NCI-H2029 (cell line): ENCODE data around the gene INKA1.

Source experiments
- DNase-seq: peaks from one replicate; lab custom pipeline; 2025; lab: John Stamatoyannopoulos, UW

INKA1 gene

DNA sequence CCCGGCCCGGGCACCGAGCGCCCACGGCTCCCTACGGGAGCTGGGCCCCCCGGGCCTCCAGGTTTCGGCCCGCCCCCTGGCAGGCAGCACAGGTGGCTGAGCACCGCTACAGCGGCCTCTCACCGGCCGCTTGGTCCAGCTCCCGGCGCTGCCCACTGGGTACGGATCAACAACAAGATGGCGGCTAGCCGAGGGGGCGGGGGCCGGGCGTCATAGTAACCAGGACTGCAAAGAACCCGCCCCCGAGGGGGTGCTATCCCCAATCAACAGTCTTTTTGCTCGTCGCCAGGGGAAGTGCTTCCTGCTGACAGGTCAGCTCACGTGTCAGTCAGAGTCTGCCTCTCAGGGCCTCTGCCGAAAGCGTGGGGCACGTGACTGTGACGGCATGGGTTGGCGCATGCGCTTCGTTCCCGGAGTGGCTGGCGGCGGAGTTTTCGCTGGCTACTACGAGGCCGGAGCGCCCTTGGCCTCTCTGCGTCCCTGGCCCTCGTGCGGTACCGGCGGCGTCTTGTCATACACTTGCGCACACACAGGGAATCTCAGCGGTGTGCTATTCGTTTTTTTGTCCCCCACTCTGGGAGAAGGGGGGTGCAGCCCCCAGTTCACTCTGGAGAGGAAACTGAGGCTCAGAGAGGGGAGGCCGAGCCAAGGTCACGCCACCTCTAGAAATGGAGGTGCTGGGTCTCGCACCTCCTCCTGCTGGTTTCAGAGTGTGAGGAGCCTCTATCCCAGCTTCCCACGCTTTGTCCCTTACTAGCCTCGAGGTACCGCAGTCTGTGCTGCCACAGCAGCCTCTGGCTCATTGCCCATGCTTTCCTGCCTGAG lies 16.5 kb upstream of the INKA1 start, which contains the start of gene IP6K1:
IP6K1 (minus strand) TSS at position 186 of the 825 bp plus-strand sequence. CDS start 38,502 bp downstream, outside the sequence.
- DNase-seq, result peak; percentile 98

DNA sequence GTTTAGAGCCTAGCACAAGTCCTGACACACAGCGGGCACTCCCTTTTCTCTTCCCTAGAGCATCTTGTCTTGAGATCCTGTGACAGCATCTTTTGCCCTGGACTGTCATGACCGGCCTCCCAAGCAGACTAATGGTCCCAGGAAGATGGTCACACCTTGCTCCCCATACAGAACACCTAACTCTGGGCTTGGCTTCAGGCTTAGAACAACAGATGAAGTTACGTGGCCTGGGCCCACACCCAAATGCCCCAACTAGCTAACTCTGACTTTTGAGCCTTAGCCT lies 15.9 kb upstream of the INKA1 start:
- DNase-seq, result no peak

DNA sequence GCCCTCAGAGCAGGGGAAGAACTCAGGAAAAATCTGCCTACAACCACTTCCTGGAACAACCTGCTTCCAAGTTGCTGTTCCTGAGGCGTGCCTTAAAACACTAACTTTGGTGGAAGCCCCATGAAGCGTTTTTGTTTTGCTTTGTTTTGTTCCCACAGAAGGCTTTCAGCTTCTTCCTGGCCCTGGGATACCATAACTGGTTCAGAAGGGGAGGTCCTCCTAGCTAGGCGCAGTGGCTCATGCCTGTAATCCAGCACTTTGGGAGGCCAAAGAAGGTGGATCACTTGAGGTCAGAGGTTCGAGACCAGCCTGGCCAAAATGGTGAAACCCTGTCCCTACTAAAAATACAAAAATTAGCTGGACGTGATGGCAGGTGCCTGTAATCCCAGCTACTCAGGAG lies 15.5 kb upstream of the INKA1 start:
- no peak for DNase-seq

DNA sequence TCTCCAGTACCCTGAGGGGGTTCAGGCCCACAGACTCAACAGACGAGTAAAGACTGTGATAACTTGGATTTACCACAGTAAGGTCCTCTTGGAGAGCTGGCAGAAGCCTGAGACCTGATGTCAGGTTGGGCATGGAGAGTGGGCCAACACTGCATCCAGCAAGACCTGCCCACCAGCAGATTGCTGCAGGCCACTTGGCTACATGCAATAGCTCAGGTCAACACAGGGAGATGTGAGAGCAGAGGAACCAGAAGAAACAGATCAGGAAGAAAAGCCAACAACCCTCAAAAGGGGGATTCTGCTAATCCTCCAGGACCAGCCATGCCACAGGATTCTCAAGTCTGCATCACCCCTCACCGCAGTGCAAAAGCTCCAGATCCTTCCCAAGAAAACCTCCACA lies 15.0 kb upstream of the INKA1 start:
- DNase-seq, result no peak

DNA sequence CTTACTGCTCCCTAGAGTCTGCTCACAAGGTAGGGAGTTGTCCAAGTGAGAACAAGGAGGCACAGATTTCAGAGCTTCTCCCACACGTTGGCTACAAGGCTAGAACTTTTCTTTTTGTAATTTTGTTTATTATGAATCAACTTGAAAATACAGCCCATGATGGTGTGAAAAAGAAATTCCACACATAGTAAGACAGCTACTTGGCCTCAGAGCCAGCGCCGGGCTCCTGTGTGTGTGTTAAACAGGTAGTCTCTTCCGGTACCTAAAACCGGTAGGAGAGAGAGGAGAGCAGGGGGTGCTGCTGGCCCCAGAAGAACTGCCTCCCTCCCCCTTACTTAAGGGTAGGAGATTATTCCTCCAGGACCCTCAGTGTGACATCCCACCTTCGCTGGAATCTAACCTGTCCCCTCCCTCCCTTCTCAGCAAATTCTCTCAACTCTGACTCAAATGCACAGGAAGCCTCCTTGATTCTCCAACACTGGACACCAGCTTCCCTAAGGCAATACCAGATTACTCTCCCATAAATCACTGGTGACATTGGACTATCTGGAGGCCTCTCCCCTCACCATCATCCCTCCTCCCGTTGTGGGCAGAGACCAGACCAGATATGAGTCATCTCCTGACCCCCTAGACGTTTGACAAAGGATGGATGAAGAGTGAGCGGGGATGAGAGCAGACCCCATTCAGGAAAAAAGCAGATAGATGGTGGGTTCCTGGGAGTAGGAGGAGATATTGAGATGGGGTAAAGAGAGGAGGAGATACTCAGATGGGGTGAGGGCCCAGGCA lies 12.2 kb upstream of the INKA1 start:
- DNase-seq, result no peak

DNA sequence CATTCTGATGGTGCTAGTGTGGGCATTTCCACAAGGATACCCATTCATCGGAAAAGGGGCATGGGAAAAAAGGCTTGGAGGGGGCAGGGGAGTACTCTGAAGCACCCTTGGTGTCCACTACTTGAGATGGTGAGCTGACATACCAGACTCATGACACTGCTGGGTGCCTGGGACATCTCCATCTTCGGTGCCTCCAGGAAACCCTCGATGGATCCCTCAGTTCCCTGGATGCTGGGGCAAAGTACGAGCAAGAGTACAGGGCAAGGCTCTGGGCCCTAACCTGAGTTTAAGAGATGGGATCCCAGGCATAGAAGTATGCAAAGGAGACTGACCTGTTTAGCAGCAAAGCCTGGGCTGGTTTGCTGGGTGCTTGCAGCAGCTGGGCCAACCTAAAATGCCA lies 11.5 kb upstream of the INKA1 start:
- DNase-seq, result no peak

DNA sequence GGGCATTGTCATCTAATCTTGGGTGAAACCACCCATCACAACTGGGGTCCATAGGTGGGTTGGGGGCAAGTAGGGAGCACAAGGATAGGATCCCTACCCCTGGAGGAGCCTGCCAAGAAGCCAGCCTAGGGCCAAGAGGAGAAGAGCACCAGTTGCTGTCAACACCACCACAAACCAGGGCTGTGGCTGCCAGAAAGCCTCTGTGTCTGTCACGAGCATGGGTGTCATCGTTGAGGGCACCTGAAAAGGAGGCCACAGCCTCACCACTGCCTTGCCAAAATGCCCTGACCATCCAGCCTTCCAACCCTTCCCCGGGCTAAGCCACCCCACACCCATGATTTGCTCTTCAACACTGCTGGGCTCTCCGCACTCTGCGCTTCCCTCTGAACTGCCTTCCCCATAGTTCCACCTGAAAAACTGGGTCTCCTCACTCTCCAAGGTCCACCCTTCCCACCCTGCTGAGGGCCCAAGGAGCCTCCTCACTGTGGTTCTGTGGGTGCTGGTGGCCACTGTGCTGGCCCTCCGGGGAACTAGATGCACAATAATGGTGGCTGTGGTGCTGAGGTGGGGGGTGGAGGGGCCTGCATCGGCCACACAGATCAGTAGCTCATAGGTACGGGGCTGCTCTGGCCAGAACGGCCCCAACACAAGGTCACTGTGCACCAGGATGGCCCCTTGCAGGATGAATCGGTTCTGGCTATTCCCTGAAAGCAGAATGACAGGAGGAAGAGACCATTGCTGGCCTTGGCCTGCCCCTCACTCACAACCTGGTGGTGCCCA lies 10.5 kb upstream of the INKA1 start:
- no peak for DNase-seq

DNA sequence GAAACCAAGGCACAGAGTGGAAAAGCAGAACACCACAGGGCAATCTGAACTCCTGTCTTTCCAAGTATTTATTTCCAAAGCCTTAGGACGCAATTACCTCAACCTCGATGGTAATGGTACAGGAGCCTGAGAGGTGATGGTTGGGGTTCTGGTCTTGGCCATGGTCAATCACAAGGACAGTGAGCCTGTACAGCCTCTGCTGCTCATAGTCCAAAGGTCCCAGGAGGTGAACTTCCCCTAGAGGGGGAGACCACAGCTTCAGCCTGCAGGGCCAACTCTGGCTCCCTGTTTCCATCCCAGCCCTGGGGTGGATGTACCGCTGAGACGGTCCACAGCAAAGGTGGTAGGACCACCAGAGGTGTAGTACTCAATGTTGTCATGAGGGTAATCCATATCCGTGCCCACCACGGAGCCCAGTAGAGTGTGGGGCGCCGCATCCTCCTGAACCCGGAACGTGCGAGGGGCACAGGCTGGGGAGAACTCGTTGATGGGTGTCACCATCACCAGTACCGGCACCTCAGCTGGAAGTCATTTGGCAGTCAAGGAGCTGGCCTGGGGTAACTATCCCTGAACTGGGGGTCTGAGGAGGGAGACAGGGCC lies 9.5 kb upstream of the INKA1 start:
- no peak for DNase-seq

DNA sequence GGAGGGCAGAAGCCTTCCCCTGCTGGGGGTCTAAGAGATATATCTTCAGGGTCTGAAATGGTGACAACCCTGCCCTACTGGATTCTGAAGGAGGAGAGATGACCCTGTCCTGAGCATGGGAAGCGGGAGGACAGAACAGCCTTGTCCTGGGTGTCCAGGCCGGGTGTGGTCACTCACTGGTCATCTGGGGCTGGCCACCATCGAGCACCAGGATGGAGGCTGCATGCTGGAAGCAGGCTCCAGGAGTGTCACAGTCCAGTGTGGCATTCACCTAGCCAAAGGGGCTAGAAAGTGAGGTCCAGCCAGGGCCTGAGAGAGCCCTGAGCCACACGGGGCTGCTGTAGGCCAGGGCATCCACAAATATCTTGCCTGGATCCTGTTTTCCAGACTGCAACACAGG lies 8.6 kb upstream of the INKA1 start:
- no peak for DNase-seq

DNA sequence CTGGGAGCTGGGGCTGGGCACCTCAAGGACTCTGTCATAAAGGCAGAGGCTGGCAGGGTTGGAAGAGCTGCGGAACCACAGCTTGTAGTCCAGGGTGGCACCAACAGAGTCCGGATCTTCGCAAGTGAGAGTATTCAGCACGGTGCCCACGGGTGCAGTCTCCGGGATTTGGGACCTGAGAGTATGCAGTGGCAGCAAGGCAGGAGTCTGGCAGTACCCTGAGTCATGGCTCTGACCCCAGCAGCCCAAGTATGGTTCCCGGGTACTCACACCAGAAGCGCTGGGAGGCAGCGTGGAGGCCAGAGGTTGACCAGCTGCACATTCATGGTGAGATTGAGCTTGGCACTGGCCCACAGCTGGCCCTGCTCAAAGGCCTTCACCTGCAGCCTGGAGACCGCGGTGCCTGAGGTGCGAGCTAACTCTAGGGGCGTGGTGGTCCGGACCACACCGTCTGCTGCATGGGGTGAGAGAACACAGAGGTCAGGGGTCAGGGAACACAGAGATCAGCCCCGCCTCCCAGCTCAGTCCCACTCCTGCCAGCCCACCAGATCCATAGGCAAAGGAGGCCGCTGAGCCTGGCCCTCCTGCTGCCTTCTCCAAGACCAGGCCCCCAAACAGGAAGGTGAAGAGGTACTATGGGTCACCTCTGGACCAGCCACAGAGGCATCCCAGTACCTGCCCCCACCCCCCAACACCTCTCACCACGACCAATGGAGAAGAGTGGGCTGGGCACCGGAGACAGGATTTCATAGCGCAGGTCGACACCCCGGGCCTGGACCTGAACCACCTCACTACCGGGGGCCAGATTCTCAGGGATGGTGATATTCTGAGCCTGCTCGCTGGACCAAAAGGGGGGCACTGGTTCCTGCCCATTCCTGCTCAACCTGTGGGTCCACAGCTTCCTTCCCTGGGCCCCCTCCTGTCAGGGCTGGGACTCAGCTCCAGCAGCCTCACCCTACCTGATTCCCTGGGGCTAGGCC lies 7.8 kb upstream of the INKA1 start:
- DNase-seq, result no peak

DNA sequence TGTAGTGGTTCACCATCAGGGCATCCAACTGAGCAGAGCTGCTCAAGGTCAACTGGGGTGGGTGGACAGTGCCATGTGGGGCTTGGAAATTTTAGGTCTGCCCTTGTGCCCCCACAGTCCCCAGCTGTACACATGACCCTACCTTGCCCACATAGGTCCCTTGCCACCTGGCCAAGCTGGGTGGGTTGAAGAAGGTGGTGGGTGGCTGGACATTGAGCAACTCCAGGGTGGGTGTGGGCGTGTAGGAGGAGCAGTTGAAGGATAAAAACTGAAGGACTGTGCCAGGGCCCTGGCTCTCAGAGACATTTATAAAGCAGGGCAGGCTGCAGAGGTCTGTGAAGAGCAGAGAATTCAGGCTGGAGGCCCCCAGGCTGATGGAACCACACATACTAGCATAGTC lies 4.0 kb upstream of the INKA1 start:
- DNase-seq, result no peak

DNA sequence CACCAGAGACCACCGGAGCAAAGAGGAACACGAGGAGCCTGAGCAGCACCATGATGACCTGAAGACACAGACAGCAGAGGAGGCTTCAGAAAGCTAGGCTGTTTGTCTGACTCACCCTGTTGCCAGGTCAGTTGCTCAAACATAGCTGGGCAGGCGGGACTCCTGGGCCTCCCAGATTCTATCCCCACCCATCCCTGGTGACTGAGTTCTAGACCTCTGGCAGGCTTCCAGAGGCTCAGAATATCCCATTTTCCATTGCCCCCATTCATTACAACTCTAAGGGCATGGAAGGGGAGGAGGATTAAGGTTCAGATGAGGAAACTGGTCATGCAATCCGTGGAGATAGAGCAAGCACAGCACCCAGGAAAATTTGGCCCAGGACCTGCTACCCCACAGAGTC lies 3.3 kb upstream of the INKA1 start, which contains the start of gene CDHR4:
CDHR4 (minus strand) TSS at position 113 of the 400 bp plus-strand sequence; CDS start at position 52, 61 bp downstream.
- no peak for DNase-seq

DNA sequence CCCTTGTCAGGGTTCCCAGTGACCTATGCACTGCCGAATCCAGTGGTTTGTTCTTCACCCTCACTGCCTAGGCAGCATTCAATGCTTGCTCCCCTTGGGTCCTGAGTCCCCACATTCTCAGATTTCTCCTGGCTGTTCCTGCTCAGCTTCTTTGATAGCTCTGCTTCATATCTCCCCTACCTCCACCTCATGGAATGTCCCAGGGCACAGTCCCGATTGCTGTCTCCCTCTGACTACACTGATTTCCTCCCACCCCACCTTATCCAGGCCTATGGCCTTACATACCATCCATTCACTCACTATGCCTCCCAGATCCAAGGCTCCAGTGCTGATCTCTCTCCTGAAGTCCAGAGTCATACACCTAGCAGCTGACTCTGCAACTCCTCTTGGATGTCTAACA lies 1.9 kb upstream of the INKA1 start:
- no peak for DNase-seq

DNA sequence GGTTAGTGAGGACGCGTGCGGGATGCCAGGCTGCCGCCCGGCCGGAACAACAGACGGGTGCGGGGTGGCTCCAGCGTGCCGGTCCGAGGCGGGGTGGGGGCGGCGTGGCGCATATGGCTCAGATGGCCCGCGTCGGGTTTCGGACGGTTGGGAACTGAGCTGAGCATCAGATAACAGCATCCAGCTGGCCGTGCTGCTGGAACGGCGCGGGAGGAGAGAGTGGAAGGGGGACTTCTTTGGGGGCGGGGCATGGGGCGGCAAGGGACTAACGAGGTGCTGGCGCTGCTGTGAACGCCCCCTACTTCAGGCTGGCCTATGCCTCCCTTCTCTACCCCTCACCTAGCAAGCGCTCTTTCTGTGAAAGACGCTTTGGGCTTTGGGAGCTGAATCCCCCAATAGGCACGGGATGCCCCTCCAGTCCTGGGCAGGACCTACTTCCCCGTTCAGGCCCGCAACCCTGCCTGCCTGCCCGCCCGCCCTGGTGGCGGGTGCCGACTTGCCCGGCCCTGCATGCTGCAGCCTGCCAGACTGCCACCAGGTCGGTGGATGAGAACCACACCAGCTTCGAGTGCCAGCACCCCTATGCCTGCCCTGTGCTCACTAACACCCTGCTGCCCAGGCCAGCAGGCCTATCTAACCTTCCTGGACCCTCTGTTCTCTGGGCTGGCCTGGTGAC lies 542 bp downstream of the INKA1 start:
- no peak for DNase-seq

DNA sequence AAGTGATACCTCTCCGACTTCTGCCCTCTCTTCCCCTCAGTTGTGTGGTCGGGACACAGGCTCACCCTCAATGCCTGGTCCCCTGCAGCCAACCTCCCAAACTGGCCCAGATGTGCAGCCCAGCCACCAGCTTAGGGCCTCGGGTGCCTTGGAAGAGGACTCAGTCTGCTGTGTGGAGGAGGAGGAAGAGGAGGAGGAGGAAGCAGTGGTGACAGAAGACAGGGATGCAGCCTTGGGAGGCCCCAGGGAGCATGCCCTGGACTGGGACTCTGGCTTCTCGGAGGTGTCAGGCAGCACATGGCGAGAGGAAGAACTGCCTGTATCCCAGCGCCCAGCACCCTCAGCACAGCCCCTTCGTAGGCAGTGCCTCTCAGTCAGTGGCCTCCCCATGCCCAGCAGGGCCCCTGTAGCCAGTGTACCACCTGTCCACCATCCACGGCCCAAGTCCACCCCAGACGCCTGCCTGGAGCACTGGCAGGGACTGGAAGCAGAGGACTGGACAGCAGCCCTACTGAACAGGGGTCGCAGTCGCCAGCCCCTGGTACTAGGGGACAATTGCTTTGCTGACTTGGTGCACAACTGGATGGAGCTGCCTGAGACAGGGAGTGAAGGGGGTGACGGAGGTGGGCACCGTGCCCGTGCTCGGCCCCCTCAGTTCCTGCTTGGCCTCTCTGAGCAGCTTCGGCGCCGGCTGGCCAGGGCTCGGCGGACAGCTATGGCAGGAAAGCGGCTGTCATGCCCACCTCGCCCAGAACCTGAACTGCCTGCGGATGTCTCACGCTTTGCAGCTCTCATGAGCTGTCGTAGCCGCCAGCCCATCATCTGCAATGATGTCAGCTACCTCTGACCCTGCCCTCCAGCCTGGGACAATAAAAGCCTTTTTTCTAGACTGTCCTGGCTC lies 1.3 kb downstream of the INKA1 start:
- DNase-seq, result no peak

DNA sequence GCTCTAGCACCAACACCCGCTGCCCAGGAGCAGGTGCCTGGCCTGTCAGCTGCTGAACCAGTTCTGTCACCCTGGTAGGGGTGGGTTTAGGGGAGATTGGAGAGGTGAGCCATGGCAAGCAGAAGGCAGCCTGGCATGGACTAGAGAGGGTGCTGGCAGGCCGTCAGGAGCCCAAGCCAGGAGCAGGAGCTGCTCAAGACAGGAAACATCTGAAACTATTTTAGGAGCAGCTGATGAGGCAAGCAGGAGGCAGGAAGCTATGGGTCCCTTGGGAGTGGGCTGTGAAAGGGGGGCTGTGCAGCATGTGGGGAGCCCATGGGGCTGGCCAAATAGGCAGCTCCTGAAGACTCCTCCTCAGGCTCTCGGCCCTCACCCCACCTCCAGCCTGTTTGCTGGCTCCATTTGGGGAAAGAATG lies 2.3 kb downstream of the INKA1 start:
- DNase-seq, result peak; percentile 63

DNA sequence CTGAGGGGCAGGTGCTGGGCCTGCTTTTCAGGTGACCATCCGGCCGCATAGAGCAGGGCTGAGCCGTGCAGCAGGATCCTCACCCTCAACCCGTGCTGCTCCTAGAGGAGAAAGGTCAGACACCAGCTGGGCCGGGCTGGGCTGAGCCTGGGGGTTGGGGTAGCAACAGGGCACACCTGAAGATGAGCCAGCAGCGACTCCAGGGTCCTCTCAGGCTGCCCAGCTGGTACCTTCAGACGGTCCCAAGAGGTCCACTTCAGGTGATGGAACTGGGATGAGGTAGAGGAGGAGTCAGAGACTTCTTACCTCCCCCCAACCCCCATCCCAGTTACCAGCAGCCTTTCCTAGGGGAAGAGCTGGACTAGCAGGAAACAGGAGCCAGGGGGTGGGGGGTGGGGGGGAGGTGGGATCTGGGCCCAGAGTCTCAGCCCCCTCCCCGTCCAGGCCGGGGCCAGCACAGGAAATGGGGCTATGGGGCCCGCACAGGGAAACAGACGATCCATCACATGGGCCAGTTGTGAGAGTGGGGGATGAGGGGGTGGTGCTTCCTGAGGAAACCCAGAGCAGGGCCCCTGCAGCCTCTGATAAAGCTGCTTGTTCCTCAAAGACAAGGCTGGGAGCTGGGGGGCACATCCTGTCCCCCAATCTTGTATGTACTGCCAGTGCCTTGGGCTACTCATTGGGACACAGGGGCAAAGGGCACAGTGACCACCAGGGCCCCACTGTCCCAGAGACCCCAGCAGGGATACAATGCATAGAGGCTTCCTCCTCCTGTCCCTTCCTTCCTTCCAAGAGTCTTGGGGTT lies 3.0 kb downstream of the INKA1 start:
- DNase-seq, result no peak

DNA sequence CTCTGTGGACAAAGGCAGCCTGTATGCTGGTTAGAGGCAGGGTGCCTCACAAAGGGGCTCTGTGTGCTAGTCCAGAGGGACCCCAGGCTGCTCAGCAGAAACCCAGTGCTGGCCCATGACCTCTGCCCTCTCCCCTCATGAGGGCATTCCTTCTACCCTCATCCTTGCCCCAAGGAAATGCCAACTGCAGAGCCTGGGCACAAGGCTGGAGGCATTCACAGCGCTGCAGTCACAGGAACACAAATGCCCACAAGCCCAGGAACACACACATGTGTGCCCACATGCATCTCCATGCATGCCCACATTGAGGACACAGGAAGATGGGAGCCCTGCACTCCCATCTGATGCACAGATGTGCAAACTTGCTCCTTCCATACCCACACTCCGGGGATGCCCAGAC lies 3.8 kb downstream of the INKA1 start:
- no peak for DNase-seq
